Pons (tissue), 1 donor: ENCODE measurements around the gene RNU7-1.

ENCODE experiments used
- DNase-seq: peaks from one replicate; pipeline ENCODE4 v3.0.0-alpha.2; 2016; ENCODE audit warnings: low spot score

Gene RNU7-1

DNA sequence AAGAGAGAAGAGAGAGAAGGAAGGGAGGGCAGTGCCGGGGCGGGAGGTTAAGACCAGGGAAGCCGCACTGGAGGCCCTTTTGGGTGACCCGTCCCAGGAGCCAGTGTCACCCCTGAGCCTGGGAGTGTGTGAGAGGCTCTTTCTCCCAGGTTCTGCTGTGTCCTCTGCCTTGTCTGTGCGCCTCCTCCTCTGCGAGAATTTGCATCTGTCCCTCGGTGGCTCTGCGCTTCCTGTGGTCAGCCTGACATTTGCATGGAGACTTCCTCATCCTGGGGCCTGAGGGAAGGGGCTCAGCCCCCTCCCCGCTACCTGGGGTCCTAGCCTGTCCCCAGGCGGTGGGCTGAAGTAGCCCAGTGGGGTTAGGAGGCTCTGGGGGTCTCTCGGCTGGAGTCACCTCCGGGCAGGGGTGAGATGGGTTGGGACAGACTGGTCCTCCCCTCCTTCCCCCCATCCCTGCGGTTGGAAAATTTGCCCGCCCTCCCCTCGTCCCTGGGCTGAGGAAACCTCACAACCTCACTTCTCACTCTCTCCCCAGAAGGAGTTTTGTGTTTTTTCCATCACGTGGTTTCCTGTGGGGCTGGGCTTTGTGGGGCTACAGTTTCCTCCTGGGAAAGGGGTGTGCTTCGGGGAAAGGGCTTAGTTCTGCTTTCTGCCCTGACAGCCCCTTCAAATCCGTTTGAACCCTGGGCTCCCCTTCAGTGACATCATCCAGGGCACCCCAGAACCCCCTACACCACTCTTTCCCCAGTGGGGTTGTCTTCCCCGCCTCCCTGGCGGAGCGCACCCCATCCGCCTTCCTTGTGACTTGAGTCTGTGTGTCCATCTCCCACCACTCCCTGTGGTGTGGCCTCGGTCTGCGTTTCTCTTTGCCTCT, 10.1 kb downstream of the RNU7-1 start:
- peak; percentile 81 for DNase-seq

DNA sequence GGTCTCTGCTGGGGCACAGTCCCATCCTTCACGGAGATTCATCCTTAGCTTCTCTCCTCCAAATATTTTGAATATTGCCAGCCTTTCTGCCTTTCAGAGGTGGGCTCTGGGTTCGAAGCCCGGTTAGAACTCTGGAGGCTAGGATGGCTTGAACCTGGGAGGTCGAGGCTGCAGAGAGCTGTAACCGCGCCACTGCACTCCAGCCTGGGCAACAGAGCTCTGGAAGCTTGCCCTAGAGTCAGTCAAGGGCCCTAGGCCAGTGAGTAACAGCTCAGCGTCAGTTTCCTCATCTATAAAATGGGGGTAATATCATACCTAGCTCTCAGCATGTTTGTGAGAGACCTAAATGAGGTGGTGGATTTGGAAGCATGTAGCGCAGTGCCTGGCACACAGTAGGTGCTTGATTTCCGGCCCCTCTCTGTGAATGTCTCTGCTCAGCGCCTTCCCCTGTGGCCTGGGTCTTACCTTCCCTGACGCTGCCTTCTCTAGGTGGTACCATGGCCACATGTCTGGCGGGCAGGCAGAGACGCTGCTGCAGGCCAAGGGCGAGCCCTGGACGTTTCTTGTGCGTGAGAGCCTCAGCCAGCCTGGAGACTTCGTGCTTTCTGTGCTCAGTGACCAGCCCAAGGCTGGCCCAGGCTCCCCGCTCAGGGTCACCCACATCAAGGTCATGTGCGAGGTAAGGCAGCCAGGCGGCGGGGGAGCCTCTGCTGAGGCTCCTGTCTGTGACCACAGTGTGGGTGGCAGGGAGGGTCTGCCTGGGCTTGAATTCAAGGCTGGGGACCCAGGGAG, 10.9 kb downstream of the RNU7-1 start:
- DNase-seq: no peak

DNA sequence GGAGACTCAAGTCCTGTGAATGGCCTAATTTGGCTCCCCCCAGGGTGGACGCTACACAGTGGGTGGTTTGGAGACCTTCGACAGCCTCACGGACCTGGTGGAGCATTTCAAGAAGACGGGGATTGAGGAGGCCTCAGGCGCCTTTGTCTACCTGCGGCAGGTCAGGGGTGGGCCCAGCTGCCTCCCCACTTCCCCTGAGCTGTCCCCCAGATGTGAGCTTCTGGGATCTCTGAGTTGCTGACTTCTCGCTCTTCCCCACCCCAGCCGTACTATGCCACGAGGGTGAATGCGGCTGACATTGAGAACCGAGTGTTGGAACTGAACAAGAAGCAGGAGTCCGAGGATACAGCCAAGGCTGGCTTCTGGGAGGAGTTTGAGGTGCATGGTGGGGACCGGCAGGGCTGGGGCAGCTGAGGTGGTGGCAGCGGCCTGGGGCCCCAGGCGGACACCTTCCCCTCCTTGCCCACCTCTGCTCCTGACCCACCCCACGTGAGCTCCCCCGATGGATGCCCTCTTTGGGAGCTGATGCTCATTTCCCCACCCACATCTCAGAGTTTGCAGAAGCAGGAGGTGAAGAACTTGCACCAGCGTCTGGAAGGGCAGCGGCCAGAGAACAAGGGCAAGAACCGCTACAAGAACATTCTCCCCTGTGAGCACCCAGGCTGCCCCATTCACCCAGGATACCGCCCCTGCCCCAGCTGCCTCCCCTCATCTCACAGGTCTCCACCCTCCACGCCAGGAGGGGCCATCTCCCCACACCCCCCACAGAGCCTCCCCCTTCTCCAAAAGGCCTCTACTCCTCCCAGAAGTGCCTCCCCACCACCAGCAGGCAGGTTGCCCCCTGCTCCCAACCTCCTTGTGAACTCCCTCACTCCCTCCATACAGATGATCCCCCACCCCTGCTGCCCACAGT, 11.7 kb downstream of the RNU7-1 start:
- no peak for DNase-seq

DNA sequence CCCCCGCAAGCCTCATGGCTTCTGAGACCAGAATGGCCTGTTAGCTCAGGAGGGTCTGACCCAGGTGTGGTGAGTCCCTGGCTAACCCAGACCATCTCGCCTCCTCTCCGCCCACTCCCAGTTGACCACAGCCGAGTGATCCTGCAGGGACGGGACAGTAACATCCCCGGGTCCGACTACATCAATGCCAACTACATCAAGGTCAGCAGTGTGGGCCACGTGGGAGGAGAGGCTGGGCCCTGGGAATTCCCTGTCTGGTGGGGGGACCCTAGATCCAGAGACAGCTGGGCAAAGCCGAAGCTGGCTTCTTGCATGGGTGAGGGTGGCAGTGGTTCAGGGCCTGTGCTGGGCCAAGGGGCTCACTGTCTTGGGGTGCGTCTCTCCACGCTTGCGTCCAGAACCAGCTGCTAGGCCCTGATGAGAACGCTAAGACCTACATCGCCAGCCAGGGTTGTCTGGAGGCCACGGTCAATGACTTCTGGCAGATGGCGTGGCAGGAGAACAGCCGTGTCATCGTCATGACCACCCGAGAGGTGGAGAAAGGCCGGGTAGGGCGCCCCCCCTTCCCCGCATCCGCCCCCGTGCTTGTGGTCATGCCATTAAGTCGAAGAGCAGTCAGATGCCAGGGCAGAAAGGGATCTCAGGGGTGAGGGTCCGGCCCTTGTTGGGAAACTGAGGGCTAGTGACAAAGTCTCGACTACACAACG, 12.6 kb downstream of the RNU7-1 start:
- DNase-seq: no peak

DNA sequence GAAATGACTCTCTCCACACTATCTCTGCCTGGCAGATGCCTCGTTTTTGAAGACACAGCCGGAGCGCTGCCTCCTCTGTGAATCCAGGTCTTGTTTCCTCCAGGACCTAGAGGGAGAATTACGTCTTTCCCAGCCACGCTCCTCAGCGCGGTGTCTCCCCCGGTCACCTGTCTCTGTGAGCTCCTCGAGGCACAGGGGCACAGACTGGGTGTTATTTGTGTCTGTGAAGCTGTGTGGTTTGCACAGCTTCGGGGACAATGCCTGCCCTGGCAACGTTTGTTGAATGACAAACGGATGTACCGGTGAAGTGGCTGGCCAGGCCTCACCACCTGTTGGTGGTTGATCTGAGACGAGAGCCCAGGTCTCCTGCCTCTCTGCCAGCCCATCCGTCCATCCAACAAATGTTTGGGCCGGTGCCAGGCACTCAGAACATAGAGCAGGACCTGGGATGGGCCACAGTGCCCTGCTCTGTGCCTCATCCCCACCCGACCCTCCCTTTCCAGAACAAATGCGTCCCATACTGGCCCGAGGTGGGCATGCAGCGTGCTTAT, 13.6 kb downstream of the RNU7-1 start:
- no peak for DNase-seq

DNA sequence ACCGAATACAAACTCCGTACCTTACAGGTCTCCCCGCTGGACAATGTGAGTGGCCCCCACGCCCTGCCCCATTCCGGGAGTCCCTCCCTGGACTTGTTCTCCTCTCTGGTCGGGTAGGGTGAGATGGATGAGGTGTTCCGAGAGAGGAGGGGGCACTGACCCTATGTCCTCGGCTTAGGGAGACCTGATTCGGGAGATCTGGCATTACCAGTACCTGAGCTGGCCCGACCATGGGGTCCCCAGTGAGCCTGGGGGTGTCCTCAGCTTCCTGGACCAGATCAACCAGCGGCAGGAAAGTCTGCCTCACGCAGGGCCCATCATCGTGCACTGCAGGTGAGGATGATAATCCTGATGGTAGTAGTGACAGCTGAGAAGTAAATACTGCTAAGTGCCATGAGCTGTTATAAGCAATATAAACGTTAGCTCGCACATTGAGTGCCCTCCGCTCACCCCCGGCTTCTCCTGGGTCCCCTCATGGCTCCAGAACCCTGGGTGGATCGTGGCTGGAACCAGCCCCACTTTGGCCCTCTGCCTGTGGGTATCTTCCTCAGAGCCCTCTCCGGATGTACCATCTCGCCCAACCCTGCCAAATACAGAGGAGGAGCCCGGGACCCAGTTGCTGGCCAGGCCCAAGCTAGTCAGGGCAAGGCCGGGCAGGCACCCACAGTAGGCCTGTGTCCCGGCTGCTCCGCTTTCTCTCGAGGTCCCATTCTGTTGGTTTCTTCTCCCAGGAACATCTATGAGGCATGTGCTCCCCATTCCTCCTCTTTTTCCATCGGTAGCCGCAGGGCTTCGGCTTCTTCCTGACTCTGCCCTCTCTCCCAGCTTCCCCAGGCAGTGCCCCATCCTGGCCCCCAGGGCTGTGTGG, 14.4 kb downstream of the RNU7-1 start:
- no peak for DNase-seq

DNA sequence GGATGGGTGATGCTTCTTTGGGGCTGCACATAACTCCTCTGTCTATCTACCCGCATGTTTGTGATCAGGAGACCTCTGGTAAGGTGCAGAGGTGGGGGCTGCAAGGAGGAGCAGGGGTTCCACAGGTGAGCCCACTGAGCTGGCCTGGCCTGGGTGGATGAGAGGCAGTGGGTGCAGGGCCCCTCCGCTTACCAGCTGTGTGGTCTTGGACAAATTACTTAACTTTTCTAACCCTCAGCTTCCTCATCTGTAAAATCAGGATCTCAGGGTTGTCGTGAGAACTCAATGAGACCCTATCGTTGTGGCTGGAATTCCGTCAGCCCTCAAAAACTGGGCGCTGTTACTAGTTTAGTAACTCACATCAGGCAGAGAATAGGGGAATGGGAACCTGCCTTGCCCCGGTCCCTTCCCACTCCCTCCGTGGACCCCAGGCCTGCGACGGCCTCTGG, 15.0 kb downstream of the RNU7-1 start:
- DNase-seq: no peak

DNA sequence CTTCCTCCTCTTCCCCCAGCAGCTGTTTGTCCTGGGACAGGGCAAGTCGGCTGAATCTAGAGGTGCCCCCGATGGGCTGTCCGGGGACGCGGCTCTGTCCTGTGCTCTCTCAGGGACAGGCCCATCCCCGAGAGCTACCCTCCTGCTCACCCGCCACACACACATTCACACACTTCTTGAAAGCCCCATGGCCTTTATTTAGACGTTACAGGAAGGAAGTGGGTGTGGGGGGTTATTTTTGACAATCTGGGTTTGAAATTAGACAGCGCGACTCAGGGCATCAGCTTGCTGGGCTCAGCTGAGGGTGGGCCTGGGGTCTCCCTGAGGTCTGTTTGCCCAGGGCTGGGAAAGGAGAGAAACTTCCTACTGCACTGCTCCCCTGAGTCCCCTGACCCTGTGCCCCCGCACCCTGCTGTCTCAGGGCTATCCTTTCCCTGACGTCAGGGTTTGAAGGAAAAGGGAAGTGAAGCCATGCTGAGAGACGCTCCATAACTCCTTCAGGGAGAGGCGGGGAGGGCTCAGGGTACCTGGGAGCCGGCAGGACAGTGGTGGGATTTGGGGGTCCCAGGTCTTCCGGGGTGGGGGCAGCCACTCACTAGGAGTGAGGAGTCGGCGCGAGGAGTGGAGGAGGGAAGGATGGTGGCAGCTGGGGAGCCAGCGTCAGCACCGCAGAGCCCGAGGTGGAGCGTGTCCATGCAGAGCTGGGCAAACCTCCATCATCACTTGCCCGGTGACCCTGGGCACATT, 15.6 kb downstream of the RNU7-1 start:
- DNase-seq: peak; percentile 69

DNA sequence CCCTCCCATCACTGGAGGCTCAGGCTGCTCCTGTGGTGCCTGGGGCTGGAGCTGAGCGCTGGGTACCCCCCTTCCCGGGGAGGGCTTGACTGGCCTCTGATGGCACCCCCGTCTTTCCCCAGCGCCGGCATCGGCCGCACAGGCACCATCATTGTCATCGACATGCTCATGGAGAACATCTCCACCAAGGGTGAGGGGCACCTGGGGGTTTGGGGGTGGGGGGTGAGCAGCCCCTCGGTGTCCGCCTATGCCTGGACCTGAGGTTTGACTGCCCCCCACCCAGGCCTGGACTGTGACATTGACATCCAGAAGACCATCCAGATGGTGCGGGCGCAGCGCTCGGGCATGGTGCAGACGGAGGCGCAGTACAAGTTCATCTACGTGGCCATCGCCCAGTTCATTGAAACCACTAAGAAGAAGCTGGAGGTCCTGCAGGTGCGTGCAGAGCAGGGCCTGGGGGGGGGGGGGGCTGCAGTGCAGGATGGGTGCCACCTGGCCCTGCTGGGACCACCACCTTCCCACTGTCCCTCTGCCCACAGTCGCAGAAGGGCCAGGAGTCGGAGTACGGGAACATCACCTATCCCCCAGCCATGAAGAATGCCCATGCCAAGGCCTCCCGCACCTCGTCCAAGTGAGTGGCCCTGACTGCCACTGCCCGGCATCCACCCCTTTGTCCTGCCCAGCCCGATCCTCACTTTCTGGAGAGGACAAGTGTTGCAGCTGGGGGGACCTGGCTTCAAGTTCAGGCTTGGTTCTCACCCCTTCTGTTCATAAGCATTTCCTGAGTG, 16.4 kb downstream of the RNU7-1 start:
- no peak for DNase-seq

DNA sequence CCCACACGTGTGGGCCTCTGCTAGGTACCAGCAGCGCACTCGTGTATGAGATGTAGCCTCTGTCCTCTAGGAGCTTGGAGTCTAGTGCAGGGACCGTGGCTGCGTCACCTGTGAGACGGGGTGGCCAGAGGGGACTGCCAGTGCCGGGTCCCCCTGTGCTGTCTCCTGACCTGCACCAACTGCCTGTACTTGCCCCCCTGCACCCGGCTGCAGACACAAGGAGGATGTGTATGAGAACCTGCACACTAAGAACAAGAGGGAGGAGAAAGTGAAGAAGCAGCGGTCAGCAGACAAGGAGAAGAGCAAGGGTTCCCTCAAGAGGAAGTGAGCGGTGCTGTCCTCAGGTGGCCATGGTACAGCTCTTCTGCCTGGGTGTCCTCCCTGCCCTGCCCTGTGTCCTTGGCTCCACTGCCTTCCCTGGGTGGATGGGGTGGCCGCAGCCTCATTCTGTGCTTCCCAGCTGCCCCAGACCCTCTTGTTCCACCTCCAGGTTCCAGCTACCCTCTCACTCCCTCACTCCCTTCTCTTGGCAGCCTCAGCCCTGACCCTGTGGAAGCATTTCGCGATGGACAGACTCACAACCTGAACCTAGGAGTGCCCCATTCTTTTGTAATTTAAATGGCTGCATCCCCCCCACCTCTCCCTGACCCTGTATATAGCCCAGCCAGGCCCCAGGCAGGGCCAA, 17.1 kb downstream of the RNU7-1 start:
- DNase-seq: no peak

DNA sequence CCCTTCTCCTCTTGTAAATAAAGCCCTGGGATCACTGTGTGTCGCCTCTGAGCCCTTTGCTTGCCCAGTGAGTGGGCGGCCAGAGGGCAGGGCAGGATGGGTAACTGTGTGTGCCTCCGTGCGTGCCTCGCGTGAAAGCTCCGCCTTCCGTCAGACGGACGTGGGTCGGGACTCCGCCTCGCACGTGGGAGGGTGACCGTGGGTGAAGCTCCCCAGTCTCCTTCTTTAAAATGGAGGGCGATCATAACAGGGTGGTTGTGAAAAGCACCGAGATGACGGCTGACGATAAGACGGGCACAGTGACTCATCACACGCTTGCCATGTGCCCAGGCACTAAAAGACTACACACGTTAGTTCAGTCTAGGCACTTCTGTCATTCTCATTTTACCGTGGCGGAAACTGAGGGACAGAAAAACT, 17.7 kb downstream of the RNU7-1 start:
- no peak for DNase-seq

DNA sequence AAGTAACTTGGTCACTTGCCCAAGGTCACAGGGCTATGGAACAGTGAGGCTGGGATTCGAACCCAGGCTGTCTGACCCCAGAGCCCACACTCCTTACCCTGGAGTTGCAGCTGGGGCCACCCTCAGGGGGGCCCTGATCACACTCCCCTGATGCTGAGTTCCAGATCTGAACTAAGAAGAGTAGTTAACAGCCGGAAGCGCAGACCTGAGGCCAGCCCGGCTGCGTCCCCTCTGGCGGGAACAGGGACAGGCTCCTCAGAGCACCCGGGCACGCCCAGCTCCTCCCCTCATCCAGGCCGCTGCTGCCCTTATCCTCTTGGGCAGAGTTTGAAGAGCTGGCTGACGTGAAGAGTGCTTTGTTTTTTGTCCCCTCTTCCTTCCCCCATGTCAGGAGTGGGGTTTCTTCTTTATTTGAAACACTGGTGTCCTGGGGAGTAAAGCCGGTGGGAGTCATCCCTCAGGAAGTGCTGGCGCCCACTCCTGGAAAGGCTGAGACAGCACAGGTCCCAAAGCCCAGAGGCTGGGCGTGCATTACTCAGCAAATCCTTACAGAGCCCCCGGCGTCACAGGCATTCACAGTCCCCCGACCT, 18.2 kb downstream of the RNU7-1 start:
- no peak for DNase-seq

DNA sequence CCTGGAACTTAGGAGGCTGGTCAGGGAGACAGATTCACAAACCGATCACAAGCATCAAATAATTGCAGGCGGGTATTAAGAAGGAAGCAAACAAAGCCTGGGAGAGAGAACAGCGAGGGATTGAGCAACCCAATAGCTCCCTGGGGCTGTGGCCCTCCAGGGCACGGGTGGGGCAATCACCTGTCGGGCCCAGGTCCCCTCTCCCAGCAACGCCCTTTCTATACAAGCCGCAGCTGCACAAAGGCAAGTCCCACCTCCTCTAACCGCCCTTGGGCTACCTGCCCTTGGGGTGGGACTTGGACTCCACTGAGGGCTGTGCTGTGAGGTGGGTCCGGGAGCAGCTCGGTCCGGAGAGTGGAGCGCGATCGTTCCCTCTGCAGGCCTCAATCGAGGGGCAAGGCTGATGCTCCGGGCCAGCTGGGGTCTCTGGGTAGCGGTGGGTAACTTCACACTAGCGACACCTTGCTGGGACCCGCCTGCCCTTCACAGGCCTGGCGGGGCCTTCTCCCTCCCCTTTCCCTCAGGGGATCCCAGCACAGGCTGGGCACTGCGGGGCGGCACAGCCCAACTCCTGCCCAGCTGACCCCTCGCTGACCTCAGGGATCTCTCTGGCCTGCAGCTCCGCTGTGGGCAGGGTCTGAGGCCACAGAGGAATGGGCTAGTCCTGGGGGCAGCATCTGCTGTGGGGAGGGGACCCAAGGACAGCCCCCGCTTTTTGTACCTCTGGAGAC, 18.8 kb downstream of the RNU7-1 start:
- DNase-seq: no peak

DNA sequence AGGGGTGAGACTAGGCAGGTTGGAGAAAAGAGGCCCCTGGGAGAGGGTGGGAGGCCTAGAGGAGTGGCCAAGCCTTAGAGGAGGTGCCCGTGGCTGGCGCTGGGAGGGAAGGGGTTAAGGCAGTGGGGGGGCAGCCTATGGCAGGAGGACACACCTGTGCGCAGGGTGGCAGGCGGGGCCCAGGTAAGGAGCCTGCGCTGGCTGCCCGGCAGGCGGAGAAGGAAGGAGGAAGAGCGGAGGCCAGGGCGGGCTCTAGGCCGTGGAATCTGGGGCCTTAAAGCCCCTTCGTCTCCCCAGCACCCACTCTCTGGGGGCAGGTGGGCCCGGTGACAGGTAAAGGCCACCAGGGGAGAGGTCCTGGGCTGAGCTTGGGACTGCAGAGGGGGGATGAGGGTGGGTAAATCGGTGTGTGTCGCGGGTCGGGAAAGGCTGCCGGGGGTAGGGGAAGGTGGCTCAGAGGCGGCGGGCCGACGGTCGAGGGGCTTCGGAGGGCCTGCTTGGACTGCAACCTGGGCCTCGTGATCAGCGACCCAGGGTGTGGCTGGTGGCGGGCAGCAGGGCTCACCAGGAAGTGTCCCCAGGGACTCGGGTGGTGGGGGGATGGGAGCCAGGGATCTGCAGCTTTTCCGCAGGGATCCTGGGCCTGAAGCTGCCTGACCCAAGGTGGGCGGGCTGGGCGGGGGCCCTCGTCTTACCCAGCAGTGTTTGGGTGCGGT, 19.6 kb downstream of the RNU7-1 start:
- no peak for DNase-seq

DNA sequence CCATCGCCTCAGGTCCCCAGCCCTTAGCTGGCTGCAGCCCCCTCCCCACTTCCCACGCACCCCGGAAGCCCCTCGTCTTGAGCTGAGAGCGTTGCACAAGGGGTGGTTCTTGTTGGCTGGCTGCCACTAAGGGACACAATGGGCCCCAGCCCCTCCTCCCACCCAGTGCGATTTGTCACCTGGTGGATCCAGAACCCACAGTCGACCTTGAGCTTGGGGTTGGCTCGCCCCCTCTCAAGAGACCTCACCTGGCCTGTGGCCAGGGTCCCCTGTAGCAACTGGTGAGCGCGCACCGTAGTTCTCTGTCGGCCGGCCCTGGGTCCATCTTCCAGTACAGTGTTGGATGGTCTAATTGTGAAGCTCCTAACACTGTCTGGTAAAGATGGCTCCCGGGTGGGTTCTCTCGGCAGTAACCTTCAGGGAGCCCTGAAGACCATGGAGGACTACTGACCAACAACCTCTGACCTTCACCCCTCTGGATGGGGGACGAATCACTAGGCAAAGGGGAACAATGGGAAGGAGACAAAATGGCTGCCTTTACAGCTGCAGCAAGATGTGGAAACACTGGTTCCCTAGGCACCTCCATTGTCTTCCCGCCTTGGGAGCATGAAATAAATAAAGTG, 20.3 kb downstream of the RNU7-1 start:
- DNase-seq: no peak

DNA sequence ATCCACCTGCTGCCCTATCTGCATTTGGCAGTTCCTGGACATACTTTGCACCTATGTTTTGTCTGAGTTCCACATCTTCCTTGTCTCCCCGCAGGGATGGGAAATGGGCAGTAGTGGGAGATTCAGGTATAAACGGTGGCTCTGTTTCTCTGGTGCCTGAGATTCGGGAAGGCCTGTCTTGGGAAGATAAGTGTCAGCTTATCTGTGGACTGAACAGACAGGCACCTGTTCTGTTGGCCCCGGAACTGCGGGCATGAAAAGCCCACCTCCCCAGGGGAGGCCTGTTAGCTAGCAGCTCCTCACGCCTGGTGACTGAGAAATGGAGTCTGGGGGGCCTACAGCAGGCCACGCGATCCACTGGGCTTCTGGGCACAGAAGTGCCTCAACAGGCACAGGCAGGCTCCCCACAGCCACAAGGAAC, 21.0 kb downstream of the RNU7-1 start:
- no peak for DNase-seq
